Esophagus muscularis mucosa (tissue), 4 donors: ENCODE results near the gene PTPRN2.

ENCODE experiments used
- CTCF ChIP-seq, 3 experiments: fragments of 200-600 bp in 2 of 3; fragments of 450-650 bp in 1 of 3; sonication (generic) in 2 of 3; IDR thresholded peaks; one replicate each; pipeline ENCODE4 v1.5.1; 2017 to 2019; ENCODE audit warnings: antibody characterized with exemption in 3 of 3, mild to moderate bottlenecking in 2 of 3, moderate library complexity in 1 of 3
- EP300 ChIP-seq: sonication (generic); formaldehyde crosslinking; IDR thresholded peaks from one replicate; pipeline ENCODE4 v1.6.1; 2017; ENCODE audit warnings: antibody characterized with exemption
- POLR2A ChIP-seq: fragments of 450-650 bp; IDR thresholded peaks from one replicate; pipeline ENCODE4 v1.6.1; 2017; ENCODE audit warnings: antibody characterized with exemption, moderate library complexity, mild to moderate bottlenecking, low read depth
- POLR2AphosphoS5 ChIP-seq, 2 donors: sonication (generic); formaldehyde crosslinking; IDR thresholded peaks; one replicate each; pipeline ENCODE4 v1.6.1; 2017; ENCODE audit warnings: antibody characterized with exemption in 2 of 2

- TF ChIP-seq CTCF (IDR thresholded peaks at IDR 0.05) (no peak), POLR2A (no peak), POLR2AphosphoS5 (IDR thresholded peaks at IDR 0.05) (no peak), EP300 (no peak)
Observed at GRCh38 chr7:157897681-157898080, 689.9 kb downstream of the PTPRN2 start.
